ENCODE results near the gene CDH4.

- TF ChIP-seq CTCF (IDR thresholded peaks at IDR 0.05): no peak
- TF ChIP-seq POLR2A (IDR thresholded peaks at IDR 0.05): no peak
- no peak for TF ChIP-seq EP300 (IDR thresholded peaks at IDR 0.05)
Measured at GRCh38 chr20:61720348-61720696, 468.3 kb downstream of the CDH4 start.

All from ovary (tissue), 3 donors.